Prostate gland (tissue), 2 donors: Measurements from ENCODE around the gene ZNF469. TPM values are rescaled to one million over a fixed set of nuclear protein-coding genes. Genes with fewer than 3 reads are reported as not detected.

Source experiments
- DNase-seq: peaks from one replicate; pipeline ENCODE4 v3.0.0-alpha.2; 2019; ENCODE audit warnings: low spot score
- H3K27ac ChIP-seq, 2 donors: fragments of 200-600 bp; sonication (generic); 2 replicates each; pipeline ENCODE4 v1.5.1; 2017 to 2019
- H3K27me3 ChIP-seq: fragments of 200-600 bp; sonication (generic); replicated peaks from 2 replicates; pipeline ENCODE4 v1.5.1; 2019; ENCODE audit not compliant: insufficient read depth
- H3K36me3 ChIP-seq, 2 donors: fragments of 200-600 bp; sonication (generic); 1 replicate in 1 of 2; 2 replicates in 1 of 2; pipeline versions ENCODE4 v1.5.1 to v1.8.1; 2017 to 2019
- H3K4me1 ChIP-seq: fragments of 200-600 bp; sonication (generic); replicated peaks from 2 replicates; pipeline ENCODE4 v1.5.1; 2019
- H3K4me3 ChIP-seq, 2 donors: fragments of 200-600 bp; sonication (generic); 2 replicates each; pipeline ENCODE4 v1.5.1; 2017 to 2019
- H3K9me3 ChIP-seq: fragments of 200-600 bp; sonication (generic); 2 replicates; pipeline ENCODE4 v1.5.1; 2017
- POLR2A ChIP-seq: fragments of 450-650 bp; IDR thresholded peaks from one replicate; pipeline ENCODE4 v1.6.1; 2016; ENCODE audit warnings: antibody characterized with exemption, mild to moderate bottlenecking
- POLR2AphosphoS5 ChIP-seq: sonication (generic); formaldehyde crosslinking; IDR thresholded peaks from one replicate; pipeline ENCODE4 v1.6.1; 2017; ENCODE audit warnings: antibody characterized with exemption
- WGBS: methylation state at CpG from one replicate; pipeline ENCODE4 v1.1.5; 2018; 5-methylcytosine and 5-hydroxymethylcytosine counted together
- intact Hi-C: fragments of 100-400 bp; cut with DNase I; formaldehyde crosslinking; loops from one replicate; pipeline ENCODE4 v1.14.2; 2022
- total RNA-seq, 2 donors: library from RNA; depleted of rRNA; stranded (reverse); fragments of >200 nt; gene quantifications; one replicate each; pipeline ENCODE4 v1.1.0, GENCODE V29; 2016
- TF ChIP-seq, protein P1 (sequence below), 4 experiments: fragments of 200-600 bp in 2 of 4; fragments of 450-650 bp in 2 of 4; sonication (generic) in 2 of 4; IDR thresholded peaks; 1 replicate in 3 of 4; 2 replicates in 1 of 4; pipeline ENCODE4 v1.5.1; 2016 to 2019; ENCODE audit warnings: antibody characterized with exemption in 4 of 4, mild to moderate bottlenecking in 2 of 4, moderate library complexity in 2 of 4

Gene ZNF469
- total RNA-seq, 2 donors from 2014 or later, result 3.6 to 4.4 TPM

DNA sequence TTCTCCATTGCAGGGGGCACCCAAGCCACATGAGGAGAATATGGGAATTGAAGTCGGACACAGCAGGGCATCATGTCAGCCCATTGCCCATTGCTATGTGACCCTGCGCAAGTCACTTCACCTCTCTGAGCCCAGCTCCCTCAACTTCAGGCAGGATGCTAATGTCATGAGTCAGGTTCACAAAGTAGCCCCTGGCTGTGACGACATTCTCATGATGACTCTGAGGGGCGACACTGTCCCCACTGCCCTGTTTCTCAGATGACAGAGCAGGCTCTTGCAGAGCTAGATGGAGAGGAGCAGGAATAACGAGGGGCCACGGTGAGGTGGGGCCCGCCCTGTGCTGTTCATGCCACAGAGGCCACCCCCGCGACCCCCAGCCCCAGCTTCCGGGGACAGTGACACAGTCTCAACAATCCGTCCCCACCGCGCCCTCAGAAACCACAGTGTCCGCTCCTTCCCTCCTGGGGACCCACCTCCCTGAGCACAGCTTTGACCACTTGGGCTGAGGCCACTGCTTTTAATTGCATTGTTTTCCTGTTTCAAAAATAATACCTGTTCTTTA lies 13.2 kb upstream of the ZNF469 start:
- intact Hi-C loops, result no loop called here
- DNase-seq, result no peak

DNA sequence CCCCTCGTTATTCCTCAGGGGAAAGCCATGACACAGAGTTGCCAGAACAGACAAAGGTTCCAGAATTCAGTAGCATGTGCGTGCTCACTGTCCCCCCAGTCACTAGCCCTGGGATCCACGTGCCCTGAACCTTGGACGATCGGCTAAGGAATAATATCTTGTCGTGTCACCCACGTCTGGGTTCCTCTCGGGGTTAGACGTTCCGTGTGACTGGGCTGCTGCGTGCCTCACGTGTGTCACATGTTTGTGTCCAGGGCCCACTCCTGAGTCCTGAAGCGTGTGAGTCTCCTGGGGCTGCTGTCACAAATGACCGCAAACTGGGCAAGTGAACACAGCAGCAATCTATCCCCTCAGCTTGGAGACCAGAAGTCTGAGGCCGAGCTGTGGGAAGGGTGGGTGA lies 12.4 kb upstream of the ZNF469 start:
- Histone ChIP-seq H3K4me3 (no peak overlapping the region), H3K9me3 (no peaks in the 10 kb centered on the region), H3K27me3 (no peaks in the 10 kb centered on the region), H3K4me1 (no peaks in the 10 kb centered on the region), H3K36me3 (no peaks in the 10 kb centered on the region), H3K27ac (no peak overlapping the region)
- intact Hi-C loops, result no loop called here
- WGBS, result 95% methylated on average over 15 of the region's 15 CpGs
- TF ChIP-seq, protein P1, sequence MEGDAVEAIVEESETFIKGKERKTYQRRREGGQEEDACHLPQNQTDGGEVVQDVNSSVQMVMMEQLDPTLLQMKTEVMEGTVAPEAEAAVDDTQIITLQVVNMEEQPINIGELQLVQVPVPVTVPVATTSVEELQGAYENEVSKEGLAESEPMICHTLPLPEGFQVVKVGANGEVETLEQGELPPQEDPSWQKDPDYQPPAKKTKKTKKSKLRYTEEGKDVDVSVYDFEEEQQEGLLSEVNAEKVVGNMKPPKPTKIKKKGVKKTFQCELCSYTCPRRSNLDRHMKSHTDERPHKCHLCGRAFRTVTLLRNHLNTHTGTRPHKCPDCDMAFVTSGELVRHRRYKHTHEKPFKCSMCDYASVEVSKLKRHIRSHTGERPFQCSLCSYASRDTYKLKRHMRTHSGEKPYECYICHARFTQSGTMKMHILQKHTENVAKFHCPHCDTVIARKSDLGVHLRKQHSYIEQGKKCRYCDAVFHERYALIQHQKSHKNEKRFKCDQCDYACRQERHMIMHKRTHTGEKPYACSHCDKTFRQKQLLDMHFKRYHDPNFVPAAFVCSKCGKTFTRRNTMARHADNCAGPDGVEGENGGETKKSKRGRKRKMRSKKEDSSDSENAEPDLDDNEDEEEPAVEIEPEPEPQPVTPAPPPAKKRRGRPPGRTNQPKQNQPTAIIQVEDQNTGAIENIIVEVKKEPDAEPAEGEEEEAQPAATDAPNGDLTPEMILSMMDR (IDR thresholded peaks at IDR 0.05), result no peak
- TF ChIP-seq POLR2A, result no peak
- no peak for DNase-seq

More for the DNA sequence above, 13.2 kb upstream of the ZNF469 start:
- Histone ChIP-seq H3K36me3 (no peaks in the 10 kb centered on the region), H3K4me3 (no peak overlapping the region), H3K27ac (no peak overlapping the region), H3K27me3 (no peaks in the 10 kb centered on the region), H3K4me1 (no peaks in the 10 kb centered on the region), H3K9me3 (no peaks in the 10 kb centered on the region)
- TF ChIP-seq POLR2A (no peak), POLR2AphosphoS5 (no peak)
- TF ChIP-seq, protein P1 (IDR thresholded peaks at IDR 0.05), result no peak
- WGBS, result 86% methylated on average over 14 of the region's 14 CpGs

DNA sequence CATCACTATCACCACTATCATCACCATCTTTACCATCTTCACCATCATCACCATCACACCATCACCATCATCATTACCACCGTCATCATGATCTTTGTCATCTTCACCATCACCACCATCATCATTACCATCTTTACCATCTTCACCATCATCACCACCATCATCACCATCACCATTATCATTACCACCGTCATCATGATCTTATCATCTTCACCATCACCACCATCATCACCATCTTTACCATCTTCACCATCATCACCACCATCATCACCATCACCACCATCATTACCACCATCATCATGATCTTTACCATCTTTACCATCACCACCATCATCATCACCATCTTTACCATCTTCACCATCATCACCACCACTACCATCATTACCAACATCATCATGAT lies 10.2 kb upstream of the ZNF469 start:
- Histone ChIP-seq H3K27ac (no peak overlapping the region), H3K4me3 (no peak overlapping the region), H3K27me3 (no peaks in the 10 kb centered on the region), H3K36me3 (no peaks in the 10 kb centered on the region), H3K4me1 (no peaks in the 10 kb centered on the region), H3K9me3 (no peaks in the 10 kb centered on the region)
- no peak for TF ChIP-seq POLR2AphosphoS5
- TF ChIP-seq, protein P1 (IDR thresholded peaks at IDR 0.05), result no peak
- no peak for TF ChIP-seq POLR2A
- no peak for DNase-seq
- 93% methylated on average over 2 of the region's 2 CpGs for WGBS
- intact Hi-C loops, result no loop called here

DNA sequence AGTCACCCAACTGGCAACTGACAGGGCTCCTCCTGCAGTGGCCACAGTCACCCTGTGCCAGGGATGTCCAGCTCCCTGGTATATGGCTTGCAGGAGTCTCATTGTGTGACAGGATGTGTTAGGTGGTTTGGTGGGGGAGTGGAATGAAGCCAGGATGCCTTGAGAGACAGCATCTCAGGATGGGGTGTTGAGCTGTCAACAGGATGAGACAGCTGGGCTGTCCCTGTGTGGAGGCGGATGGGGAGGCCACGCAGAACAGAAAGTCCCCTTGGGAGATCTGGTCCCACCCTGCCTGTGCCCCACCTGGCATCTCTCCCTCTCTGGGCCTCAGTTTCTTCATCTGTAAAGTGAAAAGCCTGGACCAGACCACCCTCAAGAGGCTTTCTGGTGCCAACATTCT lies 9.5 kb upstream of the ZNF469 start:
- WGBS, result 93% methylated on average over 2 of the region's 2 CpGs
- H3K36me3 ChIP-seq, result no peaks in the 10 kb centered on the region
- H3K4me3 ChIP-seq, result no peak overlapping the region
- intact Hi-C loops, result no loop called here
- no peaks in the 10 kb centered on the region for H3K9me3 ChIP-seq
- no peak for DNase-seq
- TF ChIP-seq POLR2A (no peak), POLR2AphosphoS5 (no peak)
- TF ChIP-seq, protein P1 (IDR thresholded peaks at IDR 0.05), result no peak
- no peaks in the 10 kb centered on the region for H3K4me1 ChIP-seq
- H3K27ac ChIP-seq, result no peak overlapping the region
- no peaks in the 10 kb centered on the region for H3K27me3 ChIP-seq

DNA sequence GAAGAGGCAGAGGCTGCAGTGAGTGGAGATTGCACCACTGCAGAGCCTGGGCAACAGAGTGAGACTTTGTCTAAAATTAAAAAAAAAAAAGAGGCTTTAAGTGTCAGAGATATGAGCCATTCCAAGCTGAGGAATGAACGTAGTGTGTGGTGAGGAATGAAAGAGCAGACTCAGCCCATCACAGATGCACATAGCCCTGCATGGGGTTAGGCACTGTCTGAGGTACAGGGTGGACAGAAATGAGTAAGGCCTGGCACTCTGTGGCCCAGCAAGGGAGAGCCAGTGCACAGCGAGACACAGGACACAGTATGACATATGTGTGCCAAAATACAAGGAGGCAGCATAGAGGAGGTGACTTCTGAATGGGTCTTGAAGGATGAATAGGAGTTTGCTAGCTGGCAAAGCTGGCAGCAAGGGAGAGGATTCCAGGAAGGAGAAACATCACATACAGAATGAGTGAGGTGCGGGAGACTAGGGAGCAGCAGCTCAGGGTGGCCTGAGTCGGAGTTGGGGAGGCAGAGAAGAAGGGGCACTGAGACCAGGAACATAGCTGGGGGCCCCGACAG lies 8.7 kb upstream of the ZNF469 start:
- Histone ChIP-seq H3K27ac (no peak overlapping the region), H3K27me3 (no peaks in the 10 kb centered on the region), H3K4me1 (no peaks in the 10 kb centered on the region), H3K36me3 (no peaks in the 10 kb centered on the region), H3K9me3 (no peaks in the 10 kb centered on the region), H3K4me3 (no peak overlapping the region)
- no peak for DNase-seq
- TF ChIP-seq, protein P1 (IDR thresholded peaks at IDR 0.05), result no peak
- TF ChIP-seq POLR2A, result no peak
- no peak for TF ChIP-seq POLR2AphosphoS5
- intact Hi-C loops, result no loop called here
- 92% methylated on average over 5 of the region's 5 CpGs for WGBS
